Activated CD8-positive, alpha-beta memory T cell treated with anti-CD3 and anti-CD28 coated beads, Interleukin-2, amount 10 ng/mL, durations not matched to agents 7 days and 5 days (primary cell): ENCODE data around the gene CFB. TPM values are rescaled to one million over a fixed set of nuclear protein-coding genes. Genes with fewer than 3 reads are reported as not detected.

Source experiments
- ATAC-seq: fragments of 150-1000 bp; cut with Tn5 transposase; one replicate; pipeline ENCODE4 v1.10.0; 2021; ENCODE audit warnings: moderate library complexity
- CTCF ChIA-PET: fragments of 350-600 bp; sonication (Branson Sonifier 250); formaldehyde crosslinking; loops from one replicate; lab custom pipeline; 2021; ENCODE audit warnings: antibody characterized with exemption; lab: Charles Lee
- DNase-seq: peaks from one replicate; pipeline ENCODE4 v3.0.0-alpha.2; 2020
- H3K27ac Mint-ChIP-seq: one replicate; pipeline ENCODE4 v1.8.0; 2021; ENCODE audit warnings: mild to moderate bottlenecking, mixed read lengths
- H3K27me3 Mint-ChIP-seq: one replicate; pipeline ENCODE4 v1.8.0; 2021; ENCODE audit warnings: mixed read lengths
- H3K36me3 Mint-ChIP-seq: one replicate; pipeline ENCODE4 v1.8.0; 2021; ENCODE audit warnings: mild to moderate bottlenecking, mixed read lengths
- H3K4me1 Mint-ChIP-seq: one replicate; pipeline ENCODE4 v1.8.0; 2021; ENCODE audit warnings: mixed read lengths
- H3K4me3 Mint-ChIP-seq: one replicate; pipeline ENCODE4 v1.8.0; 2021; ENCODE audit warnings: mild to moderate bottlenecking, moderate library complexity, mixed read lengths
- H3K9me3 Mint-ChIP-seq: one replicate; pipeline ENCODE4 v1.8.0; 2022; ENCODE audit warnings: low read depth, mixed read lengths
- total RNA-seq, 2 experiments: library from RNA; stranded (reverse); gene quantifications; one replicate each; pipeline ENCODE4 v1.2.3, GENCODE V29; 2021

Gene CFB
- total RNA-seq, 2 experiments from 2014 or later = 0.12 TPM; not detected in 1

DNA sequence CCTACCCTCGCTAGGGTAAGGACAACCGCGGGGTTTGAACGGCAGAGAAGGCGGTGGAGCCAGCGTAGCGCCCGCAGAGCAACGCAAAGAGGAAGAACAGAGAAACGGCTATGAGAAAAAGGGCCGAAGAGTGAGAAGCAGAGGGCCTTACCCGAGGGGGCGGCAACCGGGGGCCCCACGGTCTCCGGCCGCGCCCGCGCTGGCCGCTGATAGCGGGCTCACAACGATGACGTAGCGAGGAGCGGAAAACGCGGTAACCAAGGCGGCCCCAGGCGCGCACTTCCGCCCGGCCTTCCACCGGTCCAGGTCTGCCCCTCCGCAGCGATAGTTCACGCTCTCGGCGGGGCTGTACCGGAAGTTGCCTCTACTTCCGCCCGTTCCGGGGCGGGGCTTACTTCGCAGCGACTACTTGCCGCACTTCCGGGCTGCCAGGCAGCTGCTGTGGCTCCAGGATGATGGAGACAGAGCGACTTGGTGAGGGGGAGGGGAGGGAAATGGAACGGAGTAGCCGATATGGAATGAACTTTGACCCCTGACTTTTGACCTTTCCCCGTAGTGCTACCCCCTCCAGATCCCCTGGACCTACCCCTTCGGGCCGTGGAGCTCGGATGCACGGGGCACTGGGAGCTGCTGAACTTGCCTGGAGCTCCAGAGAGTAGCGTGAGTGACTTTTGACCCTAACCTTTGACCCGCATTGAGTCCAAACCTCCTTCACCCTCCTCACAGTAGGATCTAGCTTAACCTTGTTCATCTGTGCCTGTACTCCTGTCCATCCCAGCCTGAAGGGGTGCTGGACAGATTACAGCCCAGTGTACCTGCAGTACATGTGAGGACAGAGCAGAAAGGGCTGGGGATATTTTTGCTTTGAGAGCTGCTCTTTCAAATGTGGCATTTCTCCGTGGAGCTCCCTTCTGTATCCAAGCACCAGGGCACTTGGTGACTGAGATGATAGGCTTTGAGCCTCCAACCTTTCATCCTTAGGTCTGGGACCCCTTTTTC, 13.1 kb downstream of the CFB start, which contains the start of the genes NELFE and SKIC2:
TSS of gene NELFE (minus strand) at position 231 of the 999 bp plus-strand sequence. CDS start 525 bp downstream, outside the sequence.
TSS of gene SKIC2 (plus strand) at position 435 of the 999 bp plus-strand sequence. CDS start at position 453, 18 bp downstream.
- ATAC-seq = peak; percentile 98
- peaks cover 35% of the 10 kb centered on the region for H3K4me1 Mint-ChIP-seq
- peak; percentile 99 for DNase-seq
- no peaks in the 10 kb centered on the region for H3K9me3 Mint-ChIP-seq
- CTCF ChIA-PET = interaction anchor here (0.6 to 3.0 kb wide), 8 partner anchors 12 to 278 kb away, joined by 3 to 27 read pairs (median 4); partner anchors contain the start of genes DXO, EHMT2 and LY6G5C
- no peaks in the 10 kb centered on the region for H3K27me3 Mint-ChIP-seq
- H3K4me3 Mint-ChIP-seq = peak within 1 kb of the TSS; percentile 95
- H3K27ac Mint-ChIP-seq = peak within 1 kb of the TSS; percentile 99
- peaks cover 48% of the 10 kb centered on the region for H3K36me3 Mint-ChIP-seq

DNA sequence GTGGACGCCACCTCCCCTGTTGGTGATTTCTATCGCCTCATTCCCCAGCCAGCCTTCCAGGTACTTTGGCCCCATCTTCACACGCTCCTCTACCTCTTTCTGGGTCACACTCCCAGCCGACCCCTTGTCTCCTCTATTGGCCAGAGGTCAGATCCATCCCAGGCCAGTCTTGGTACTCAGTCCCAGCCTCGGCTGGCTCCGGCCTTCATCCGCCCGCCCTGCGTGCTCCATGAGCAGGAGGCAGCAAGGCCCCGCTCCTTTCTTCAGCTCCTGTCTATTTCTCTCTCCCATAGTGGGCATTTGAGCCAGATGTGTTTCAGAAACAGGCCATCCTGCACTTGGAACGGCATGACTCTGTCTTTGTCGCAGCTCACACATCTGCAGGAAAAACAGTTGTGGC, 15.7 kb downstream of the CFB start:
- Mint-ChIP-seq H3K27ac (peak overlapping the region; percentile 45), H3K9me3 (no peaks in the 10 kb centered on the region), H3K27me3 (no peaks in the 10 kb centered on the region), H3K4me1 (peaks cover 35% of the 10 kb centered on the region), H3K4me3 (no peak overlapping the region), H3K36me3 (peaks cover 41% of the 10 kb centered on the region)
- DNase-seq (no peak), ATAC-seq (no peak)
- CTCF ChIA-PET = interaction anchor here (1.4 to 1.6 kb wide), 2 partner anchors 9 to 10 kb away, joined by 4 to 5 read pairs; partner anchors contain the start of gene DXO

DNA sequence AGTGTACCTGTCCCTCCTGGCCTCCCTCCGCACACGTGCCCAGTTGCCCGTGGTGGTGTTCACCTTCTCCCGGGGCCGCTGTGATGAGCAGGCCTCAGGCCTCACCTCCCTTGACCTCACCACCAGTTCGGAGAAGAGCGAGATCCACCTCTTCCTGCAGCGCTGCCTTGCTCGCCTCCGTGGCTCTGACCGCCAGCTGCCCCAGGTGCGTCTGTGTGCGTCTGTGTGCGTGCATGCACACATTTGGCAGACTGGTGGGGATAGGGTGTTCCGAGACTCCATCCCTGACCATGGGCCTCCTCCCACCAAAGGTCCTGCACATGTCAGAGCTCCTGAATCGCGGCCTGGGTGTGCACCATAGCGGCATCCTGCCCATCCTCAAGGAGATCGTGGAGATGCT, 18.0 kb downstream of the CFB start:
- Mint-ChIP-seq H3K27ac (no peak overlapping the region), H3K4me1 (peaks cover 19% of the 10 kb centered on the region), H3K27me3 (no peaks in the 10 kb centered on the region), H3K36me3 (peaks cover 39% of the 10 kb centered on the region), H3K9me3 (no peaks in the 10 kb centered on the region), H3K4me3 (no peak overlapping the region)
- CTCF ChIA-PET = no interaction called here
- DNase-seq = no peak
- no peak for ATAC-seq

DNA sequence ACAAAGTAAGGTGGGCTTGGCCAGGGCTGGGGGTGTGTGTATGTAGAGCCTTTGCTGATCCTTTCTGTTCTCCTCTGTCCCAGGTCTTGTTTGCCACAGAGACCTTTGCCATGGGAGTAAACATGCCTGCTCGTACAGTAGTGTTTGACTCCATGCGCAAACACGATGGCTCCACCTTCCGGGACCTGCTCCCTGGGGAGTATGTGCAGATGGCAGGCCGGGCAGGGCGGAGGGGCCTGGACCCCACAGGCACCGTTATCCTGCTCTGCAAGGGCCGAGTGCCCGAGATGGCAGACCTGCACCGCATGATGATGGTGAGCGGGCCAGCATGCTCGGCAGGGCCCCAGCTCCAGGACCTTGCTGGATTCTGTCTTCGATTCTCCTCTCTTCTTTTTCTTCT, 19.8 kb downstream of the CFB start:
- no peak for DNase-seq
- no peak overlapping the region for H3K4me3 Mint-ChIP-seq
- CTCF ChIA-PET = no interaction called here
- H3K27me3 Mint-ChIP-seq = no peaks in the 10 kb centered on the region
- peaks cover 41% of the 10 kb centered on the region for H3K36me3 Mint-ChIP-seq
- H3K4me1 Mint-ChIP-seq = peaks cover 15% of the 10 kb centered on the region
- H3K9me3 Mint-ChIP-seq = no peaks in the 10 kb centered on the region
- no peak overlapping the region for H3K27ac Mint-ChIP-seq
- ATAC-seq = no peak

DNA sequence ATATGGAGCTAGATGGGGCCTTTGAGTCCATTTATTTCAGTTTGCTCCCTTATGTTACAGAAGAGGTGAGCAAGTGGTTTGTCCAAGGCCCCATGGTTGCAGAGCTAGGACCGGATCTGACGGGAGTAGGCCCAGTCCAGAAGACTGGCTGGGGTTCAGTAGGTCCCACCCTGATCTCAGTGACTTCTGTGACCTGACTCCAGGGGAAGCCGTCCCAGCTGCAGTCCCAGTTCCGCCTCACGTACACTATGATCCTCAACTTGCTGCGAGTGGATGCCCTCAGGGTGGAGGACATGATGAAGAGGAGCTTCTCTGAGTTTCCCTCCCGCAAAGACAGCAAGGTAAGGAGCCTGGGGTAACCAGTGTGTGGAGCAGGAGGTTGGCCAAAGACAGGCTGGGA, 20.6 kb downstream of the CFB start:
- CTCF ChIA-PET = no interaction called here
- Mint-ChIP-seq H3K27ac (no peak overlapping the region), H3K36me3 (peaks cover 33% of the 10 kb centered on the region), H3K4me3 (no peak overlapping the region), H3K4me1 (peaks cover 17% of the 10 kb centered on the region), H3K9me3 (no peaks in the 10 kb centered on the region), H3K27me3 (no peaks in the 10 kb centered on the region)
- ATAC-seq (no peak), DNase-seq (no peak)

DNA sequence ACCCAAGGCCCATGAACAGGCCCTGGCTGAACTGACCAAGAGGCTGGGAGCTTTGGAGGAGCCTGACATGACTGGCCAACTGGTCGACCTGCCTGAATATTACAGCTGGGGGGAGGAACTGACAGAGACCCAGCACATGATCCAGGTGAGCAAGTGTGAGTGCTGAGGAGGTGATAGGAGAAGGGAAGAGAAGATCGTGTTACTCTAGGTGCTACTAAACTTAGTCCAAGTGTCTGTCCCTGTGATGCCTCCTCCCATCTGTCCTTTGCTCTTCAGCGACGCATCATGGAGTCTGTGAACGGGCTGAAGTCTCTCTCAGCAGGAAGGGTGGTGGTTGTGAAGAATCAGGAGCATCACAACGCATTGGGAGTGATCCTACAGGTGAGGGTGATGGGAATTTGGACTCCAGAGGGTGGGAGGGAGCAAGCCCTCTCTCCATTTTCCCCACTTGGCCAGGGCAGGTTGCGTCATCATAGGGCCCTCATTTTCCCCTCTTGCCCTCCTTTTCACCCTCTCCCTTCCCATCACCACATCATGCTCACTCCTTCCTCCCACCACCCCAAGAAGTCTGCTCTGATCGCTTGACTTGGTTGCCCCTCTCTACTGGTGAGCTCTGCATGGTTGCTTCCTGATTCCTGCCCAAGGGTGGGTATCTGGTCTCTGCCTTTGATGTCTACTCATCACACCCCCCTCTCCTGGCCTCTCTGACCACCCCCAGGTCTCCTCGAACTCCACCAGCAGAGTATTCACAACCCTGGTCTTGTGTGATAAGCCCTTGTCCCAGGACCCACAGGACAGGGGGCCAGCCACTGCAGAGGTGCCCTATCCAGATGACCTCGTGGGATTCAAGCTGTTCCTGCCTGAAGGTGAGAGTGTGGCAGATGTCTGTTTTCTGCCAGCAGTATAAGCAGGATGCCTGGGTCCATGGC, 21.4 kb downstream of the CFB start:
- DNase-seq (no peak), ATAC-seq (no peak)
- peaks cover 20% of the 10 kb centered on the region for H3K4me1 Mint-ChIP-seq
- CTCF ChIA-PET = interaction anchor here (0.5 to 1.2 kb wide), 2 partner anchors 15 to 567 kb away, joined by 3 read pairs; no protein-coding TSS in a partner anchor
- no peaks in the 10 kb centered on the region for H3K9me3 Mint-ChIP-seq
- peaks cover 26% of the 10 kb centered on the region for H3K36me3 Mint-ChIP-seq
- no peak overlapping the region for H3K27ac Mint-ChIP-seq
- H3K27me3 Mint-ChIP-seq = no peaks in the 10 kb centered on the region
- H3K4me3 Mint-ChIP-seq = no peak overlapping the region

DNA sequence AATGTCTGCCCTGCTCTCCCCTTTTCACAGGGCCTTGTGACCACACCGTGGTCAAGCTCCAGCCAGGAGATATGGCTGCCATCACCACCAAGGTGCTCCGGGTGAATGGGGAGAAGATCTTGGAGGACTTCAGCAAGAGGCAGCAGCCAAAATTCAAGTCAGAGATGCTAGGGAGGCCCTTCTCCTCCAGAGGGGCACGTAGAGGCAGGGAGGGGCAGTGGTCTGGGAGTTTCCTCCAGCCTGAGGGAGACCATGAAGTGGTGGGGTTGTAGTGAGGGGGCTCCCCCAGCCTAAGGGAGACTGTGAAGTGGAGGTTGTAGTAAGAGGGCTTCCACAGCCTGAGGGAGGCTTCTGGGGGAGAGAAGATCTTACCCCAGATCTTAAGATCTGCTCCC, 22.0 kb downstream of the CFB start:
- H3K27ac Mint-ChIP-seq = no peak overlapping the region
- H3K4me1 Mint-ChIP-seq = peaks cover 25% of the 10 kb centered on the region
- CTCF ChIA-PET = interaction anchor here (0.5 to 1.2 kb wide), 2 partner anchors 16 to 568 kb away, joined by 3 read pairs; no protein-coding TSS in a partner anchor
- DNase-seq = no peak
- no peak for ATAC-seq
- H3K9me3 Mint-ChIP-seq = no peaks in the 10 kb centered on the region
- H3K36me3 Mint-ChIP-seq = peaks cover 21% of the 10 kb centered on the region
- H3K4me3 Mint-ChIP-seq = no peak overlapping the region
- no peaks in the 10 kb centered on the region for H3K27me3 Mint-ChIP-seq

DNA sequence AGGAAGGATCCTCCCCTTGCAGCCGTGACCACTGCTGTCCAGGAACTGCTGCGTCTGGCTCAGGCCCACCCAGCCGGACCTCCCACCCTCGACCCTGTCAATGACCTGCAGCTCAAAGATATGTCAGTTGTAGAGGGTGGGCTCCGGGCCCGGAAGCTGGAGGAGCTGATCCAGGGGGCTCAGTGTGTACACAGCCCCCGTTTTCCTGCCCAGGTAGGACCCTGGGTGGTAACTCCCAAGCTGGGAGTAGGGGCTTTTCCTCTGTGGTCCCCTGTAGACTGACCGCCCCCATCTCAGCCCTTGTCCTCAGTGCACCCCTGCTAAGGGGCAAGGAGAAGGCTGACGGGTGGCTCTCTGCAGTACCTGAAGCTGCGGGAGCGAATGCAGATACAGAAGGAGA, 22.4 kb downstream of the CFB start:
- no peak overlapping the region for H3K4me3 Mint-ChIP-seq
- DNase-seq = no peak
- no peak overlapping the region for H3K27ac Mint-ChIP-seq
- CTCF ChIA-PET = interaction anchor here (0.5 to 1.2 kb wide), 2 partner anchors 16 to 568 kb away, joined by 3 read pairs; no protein-coding TSS in a partner anchor
- H3K36me3 Mint-ChIP-seq = peaks cover 20% of the 10 kb centered on the region
- no peak for ATAC-seq
- H3K27me3 Mint-ChIP-seq = no peaks in the 10 kb centered on the region
- peaks cover 29% of the 10 kb centered on the region for H3K4me1 Mint-ChIP-seq
- no peaks in the 10 kb centered on the region for H3K9me3 Mint-ChIP-seq

DNA sequence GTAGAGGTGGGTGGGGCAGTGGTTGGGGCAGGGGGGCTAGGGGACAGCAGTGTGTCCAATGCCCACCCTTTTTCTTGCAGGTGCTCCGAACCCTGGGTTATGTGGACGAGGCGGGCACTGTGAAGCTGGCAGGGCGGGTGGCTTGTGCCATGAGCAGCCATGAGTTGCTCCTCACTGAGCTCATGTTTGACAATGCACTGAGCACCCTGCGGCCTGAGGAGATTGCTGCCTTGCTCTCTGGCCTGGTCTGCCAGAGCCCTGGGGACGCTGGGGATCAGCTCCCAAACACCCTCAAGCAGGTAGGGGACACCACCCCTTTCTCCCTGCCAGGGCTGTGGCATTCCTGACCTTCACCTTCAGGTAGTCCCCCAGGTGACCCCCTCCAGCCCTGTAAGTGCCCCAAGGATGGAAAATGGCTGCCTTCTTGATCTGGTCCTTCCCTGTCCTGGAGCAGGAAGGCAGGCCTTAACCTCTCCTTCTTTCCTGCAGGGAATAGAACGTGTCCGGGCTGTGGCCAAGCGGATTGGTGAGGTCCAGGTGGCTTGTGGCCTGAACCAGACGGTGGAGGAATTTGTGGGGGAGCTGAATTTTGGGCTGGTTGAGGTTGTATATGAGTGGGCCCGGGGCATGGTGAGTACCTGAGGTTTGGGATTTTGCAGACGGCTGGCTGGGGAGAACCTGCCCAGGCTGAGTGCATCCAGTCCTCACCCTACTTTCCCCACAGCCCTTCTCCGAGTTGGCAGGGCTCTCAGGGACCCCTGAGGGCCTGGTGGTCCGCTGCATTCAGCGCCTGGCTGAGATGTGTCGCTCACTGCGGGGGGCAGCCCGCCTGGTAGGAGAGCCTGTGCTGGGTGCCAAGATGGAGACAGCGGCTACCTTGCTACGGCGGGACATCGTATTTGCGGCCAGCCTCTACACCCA, 23.2 kb downstream of the CFB start:
- Mint-ChIP-seq H3K4me1 (peaks cover 33% of the 10 kb centered on the region), H3K27me3 (no peaks in the 10 kb centered on the region), H3K4me3 (no peak overlapping the region), H3K9me3 (no peaks in the 10 kb centered on the region), H3K27ac (no peak overlapping the region), H3K36me3 (peaks cover 15% of the 10 kb centered on the region)
- no peak for ATAC-seq
- CTCF ChIA-PET = interaction anchor here (1.2 to 4.4 kb wide), 4 partner anchors 10 to 46 kb away, joined by 3 to 27 read pairs (median 8); partner anchors contain the start of genes NELFE and SKIC2
- no peak for DNase-seq

DNA sequence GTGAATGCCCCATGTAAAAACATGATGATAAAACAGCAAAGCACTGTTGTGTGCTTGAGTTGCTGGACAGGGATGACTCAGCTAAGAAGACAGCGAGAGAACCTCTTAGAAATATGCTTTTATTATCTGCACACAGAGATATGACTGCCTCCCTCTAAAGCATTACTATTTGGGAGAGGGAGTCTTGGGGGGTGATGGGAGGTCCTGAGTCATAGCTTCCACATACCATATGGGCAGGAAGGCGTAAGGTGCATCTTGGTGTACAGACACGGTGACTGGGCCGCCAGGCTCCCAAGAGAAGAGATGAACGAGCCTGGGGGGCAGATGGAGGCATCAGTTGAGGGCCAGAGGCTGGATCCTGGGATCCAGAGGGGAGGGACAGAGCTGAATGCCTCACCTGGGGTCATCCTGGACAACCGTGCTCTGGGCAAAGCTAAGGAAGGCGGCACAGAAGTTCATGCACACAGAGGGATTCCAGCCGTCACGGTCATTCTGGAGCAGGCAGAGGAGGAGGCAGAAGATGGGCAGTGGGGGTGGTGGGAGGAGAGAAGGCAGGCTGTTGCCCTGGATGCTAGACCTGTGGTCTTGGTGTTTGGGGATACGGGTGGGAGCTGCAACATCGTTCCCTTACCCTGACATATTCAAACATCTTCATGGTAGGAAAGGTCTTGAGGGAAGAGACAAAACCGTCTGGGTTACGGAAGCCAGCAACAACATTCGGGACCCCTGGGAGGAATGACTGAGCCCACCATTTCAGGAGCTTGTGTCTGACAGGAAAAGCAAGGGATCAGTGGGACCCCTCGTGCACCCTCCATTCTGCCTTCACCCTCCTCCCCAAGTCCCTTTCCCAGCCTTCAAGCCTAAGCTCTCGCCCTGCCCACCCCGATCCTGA, 24.1 kb downstream of the CFB start:
- peak overlapping the region; percentile 96 for H3K4me3 Mint-ChIP-seq
- H3K9me3 Mint-ChIP-seq = no peaks in the 10 kb centered on the region
- peaks cover 34% of the 10 kb centered on the region for H3K4me1 Mint-ChIP-seq
- DNase-seq (no peak), ATAC-seq (no peak)
- CTCF ChIA-PET = interaction anchor here (1.2 to 4.4 kb wide), 3 partner anchors 11 to 47 kb away, joined by 3 to 27 read pairs (median 12); partner anchors contain the start of genes NELFE and SKIC2
- no peaks in the 10 kb centered on the region for H3K27me3 Mint-ChIP-seq
- H3K36me3 Mint-ChIP-seq = peaks cover 12% of the 10 kb centered on the region
- peak overlapping the region; percentile 100 for H3K27ac Mint-ChIP-seq

DNA sequence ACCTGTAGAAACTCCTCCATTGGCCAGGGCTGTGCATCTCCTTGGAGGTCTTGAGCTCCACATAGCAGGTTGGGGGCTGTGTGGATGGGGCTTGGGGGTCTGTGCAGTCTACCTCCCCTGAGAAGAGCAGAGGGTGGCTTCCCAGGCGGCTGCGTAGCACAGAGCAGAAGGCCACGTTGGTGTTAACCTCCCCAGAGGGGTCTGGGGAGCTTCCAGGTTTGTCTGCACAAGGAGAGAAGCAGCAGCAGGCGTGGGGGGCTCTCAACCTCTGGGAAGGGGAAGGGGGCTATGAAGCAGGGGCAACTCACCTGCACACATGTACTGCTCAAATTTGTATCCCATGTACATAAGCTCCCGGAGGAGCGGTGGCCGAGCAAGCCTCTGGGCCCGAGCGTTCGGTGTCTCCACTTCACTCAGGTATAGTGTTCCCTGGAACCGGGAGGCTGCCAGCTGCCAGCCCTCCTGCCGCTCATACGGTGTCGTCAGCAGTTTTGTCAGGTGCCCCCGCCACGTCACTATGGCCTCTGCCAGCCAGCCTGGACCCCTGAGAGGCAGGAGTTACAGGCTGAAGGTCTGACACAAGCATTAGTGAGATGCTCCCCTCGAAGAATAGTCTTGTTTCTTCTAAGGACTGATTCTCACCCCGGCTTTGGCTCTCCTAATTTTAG, 24.8 kb downstream of the CFB start:
- H3K27ac Mint-ChIP-seq = peak overlapping the region; percentile 100
- no peaks in the 10 kb centered on the region for H3K9me3 Mint-ChIP-seq
- no peak for ATAC-seq
- peaks cover 34% of the 10 kb centered on the region for H3K4me1 Mint-ChIP-seq
- H3K4me3 Mint-ChIP-seq = peak overlapping the region; percentile 96
- H3K27me3 Mint-ChIP-seq = no peaks in the 10 kb centered on the region
- peaks cover 10% of the 10 kb centered on the region for H3K36me3 Mint-ChIP-seq
- CTCF ChIA-PET = interaction anchor here (1.2 to 4.4 kb wide), 4 partner anchors 9 to 48 kb away, joined by 3 to 27 read pairs (median 8); partner anchors contain the start of genes NELFE and SKIC2
- no peak for DNase-seq
